K562 (cell line): ENCODE results near the gene ZNF32. TPM values are rescaled to one million over a fixed set of nuclear protein-coding genes. Genes with fewer than 3 reads are reported as not detected.
A peak's percentile ranks its signal among the peaks of the same experiment; 100 is the strongest.

Source experiments
- ATAC-seq: fragments of 200-7000 bp; cut with Tn5 transposase; 3 replicates; pipeline ENCODE4 v1.9.1; 2020; ENCODE audit warnings: moderate library complexity
- Bru-seq: library from RNA; stranded (reverse); fragments of 400-500 nt; gene quantifications from one replicate; lab custom pipeline; 2021; lab: Mats Ljungman, UMichigan
- BruChase-seq, 2 experiments: library from RNA; stranded (reverse); fragments of 400-500 nt; gene quantifications; one replicate each; lab custom pipeline; 2021; lab: Mats Ljungman, UMichigan
- BruUV-seq: library from RNA; stranded (reverse); fragments of 400-500 nt; replicated peaks from 2 replicates; lab custom pipeline; 2021; lab: Mats Ljungman, UMichigan
- CTCF ChIA-PET: fragments of 300-600 bp; formaldehyde crosslinking; extraction: SDS; loops from one replicate; lab custom pipeline; 2021; ENCODE audit warnings: low intra/inter-chr PET ratio; lab: Yijun Ruan, JAX
- POLR2A ChIA-PET: fragments of 300-600, 350-650 bp; sonication (Branson Sonifier 250); formaldehyde crosslinking; extraction: SDS; loops from one replicate; lab custom pipeline; 2021; ENCODE audit warnings: antibody characterized with exemption, inconsistent platforms; lab: Yijun Ruan, JAX
- DNase-seq, 4 experiments: peaks; one replicate each; pipeline versions ENCODE4 v3.0.0 to v3.0.0-alpha.2; 2011 to 2018; ENCODE audit warnings: low spot score in 3 of 4, mixed read lengths in 3 of 4; ENCODE audit errors: extremely low read depth in 1 of 4
- FAIRE-seq: peaks from 2 replicates; lab custom pipeline; 2011; peaks lifted over from hg19 to GRCh38; lab: Jason Lieb, UNC
- H2AFZ ChIP-seq: 2 replicates; pipeline ENCODE4 v1.6.0; 2011; ENCODE audit warnings: low read depth, low read length, control low read depth, inconsistent platforms
- H3K27ac ChIP-seq: fragments of 200-600 bp; 3 replicates; pipeline ENCODE4 v1.8.0; 2011; ENCODE audit warnings: low read depth, mild to moderate bottlenecking, control low read depth, inconsistent platforms, low read length, moderate library complexity, mixed read lengths; ENCODE audit errors: extremely low read depth
- H3K27me3 ChIP-seq, 2 experiments: fragments of 300-600 bp in 1 of 2; 2 replicates in 1 of 2; 3 replicates in 1 of 2; pipeline versions ENCODE4 v1.6.0 to v1.8.0; 2011; ENCODE audit warnings: inconsistent platforms in 2 of 2, low read length in 2 of 2, mild to moderate bottlenecking in 1 of 2, mixed read lengths in 1 of 2, moderate library complexity in 1 of 2; ENCODE audit not compliant: control insufficient read depth in 2 of 2, insufficient read depth in 2 of 2
- H3K36me3 ChIP-seq: fragments of 300-600 bp; 3 replicates; pipeline ENCODE4 v1.8.0; 2011; ENCODE audit warnings: mild to moderate bottlenecking, low read length, inconsistent platforms; ENCODE audit not compliant: control insufficient read depth, insufficient read depth
- H3K4me1 ChIP-seq, 2 experiments: fragments of 200-600 bp in 1 of 2; replicated peaks in 1 of 2; 2 replicates in 1 of 2; 3 replicates in 1 of 2; pipeline versions ENCODE4 v1.5.1 to v1.8.0; 2011; ENCODE audit warnings: inconsistent platforms in 2 of 2, low read length in 2 of 2, mild to moderate bottlenecking in 1 of 2, mixed read lengths in 1 of 2, moderate library complexity in 1 of 2; ENCODE audit not compliant: control insufficient read depth in 2 of 2, insufficient read depth in 2 of 2
- H3K4me2 ChIP-seq: 2 replicates; pipeline ENCODE4 v1.6.1; 2011; ENCODE audit warnings: low read length, control low read depth, inconsistent platforms, mixed read lengths; ENCODE audit not compliant: insufficient read depth
- H3K4me3 ChIP-seq: fragments of 200-600 bp; sonication (generic), shearing (Covaris generic); 2 replicates; pipeline ENCODE4 v1.5.1; 2016; ENCODE audit warnings: control low read depth, inconsistent platforms
- H3K79me2 ChIP-seq: fragments of 200-600 bp; 3 replicates; pipeline ENCODE4 v1.8.0; 2011; ENCODE audit warnings: low read length, inconsistent platforms; ENCODE audit not compliant: control insufficient read depth, insufficient read depth
- H3K9ac ChIP-seq, 2 experiments: 2 replicates each; pipeline versions ENCODE4 v1.6.0 to v1.6.1; 2011; ENCODE audit warnings: low read depth in 2 of 2, low read length in 2 of 2, control low read depth in 1 of 2, inconsistent platforms in 1 of 2, mild to moderate bottlenecking in 1 of 2, mixed read lengths in 1 of 2; ENCODE audit not compliant: insufficient read depth in 1 of 2
- H3K9me1 ChIP-seq: one replicate; pipeline ENCODE4 v1.6.0; 2011; ENCODE audit warnings: inconsistent platforms, mild to moderate bottlenecking, low read length, moderate library complexity; ENCODE audit not compliant: control insufficient read depth, insufficient read depth
- H3K9me3 ChIP-seq: replicated peaks from 2 replicates; pipeline ENCODE4 v1.5.1; 2011; ENCODE audit warnings: low read depth, low read length, inconsistent platforms; ENCODE audit not compliant: control insufficient read depth, insufficient read depth
- H4K20me1 ChIP-seq: replicated peaks from 2 replicates; pipeline ENCODE4 v1.6.1; 2011; ENCODE audit warnings: low read length, inconsistent platforms, mixed read lengths; ENCODE audit not compliant: control insufficient read depth, insufficient read depth
- ATF1 ChIP-seq, 2 experiments: fragments of 450-650 bp in 1 of 2; IDR thresholded peaks; 2 replicates each; pipeline ENCODE4 v1.6.1; 2016; ENCODE audit warnings: missing compliant biosample characterization in 1 of 2, missing genetic modification characterization in 1 of 2
- KDM5B ChIP-seq: fragments of 200-600 bp; sonication (generic); IDR thresholded peaks from 2 replicates; pipeline ENCODE4 v1.6.1; 2012; ENCODE audit warnings: low read depth, mild to moderate bottlenecking, moderate library complexity, low read length, control low read depth, inconsistent platforms; ENCODE audit not compliant: insufficient replicate concordance
- MYBL2 ChIP-seq, 2 experiments: fragments of 450-650 bp in 1 of 2; sonication (generic) in 1 of 2; formaldehyde crosslinking in 1 of 2; IDR thresholded peaks; 2 replicates each; pipeline versions ENCODE4 v1.6.1 to v1.8.1; 2017 to 2022; ENCODE audit warnings: borderline replicate concordance in 1 of 2, inconsistent platforms in 1 of 2, low read depth in 1 of 2, mild to moderate bottlenecking in 1 of 2, missing genetic modification reagents in 1 of 2, moderate library complexity in 1 of 2
- TRIM25 ChIP-seq: fragments of 450-650 bp; IDR thresholded peaks from 2 replicates; pipeline ENCODE4 v1.7.0; 2016; ENCODE audit warnings: borderline replicate concordance
- ZNF324 ChIP-seq: fragments of 250-450 bp; sonication (Bioruptor Pico); IDR thresholded peaks from 2 replicates; pipeline ENCODE4 v1.4.0; 2020; ENCODE audit warnings: mild to moderate bottlenecking
- ZNF518B ChIP-seq: fragments of 250-450 bp; sonication (Bioruptor Pico); IDR thresholded peaks from 2 replicates; pipeline ENCODE4 v1.5.0; 2021; ENCODE audit warnings: mild to moderate bottlenecking, moderate library complexity
- ZNF766 ChIP-seq: fragments of 200-800 bp; sonication (Bioruptor generic); conservative IDR thresholded peaks from 2 replicates; pipeline ENCODE4 v1.6.1; 2016; ENCODE audit warnings: missing genetic modification characterization, missing compliant biosample characterization
- ZNF830 ChIP-seq: fragments of 250-450 bp; sonication (Bioruptor Pico); IDR thresholded peaks from 2 replicates; pipeline ENCODE4 v1.5.0; 2021; ENCODE audit warnings: mild to moderate bottlenecking
- WGBS: fragments of 100-300 bp; shearing (Covaris generic); methylation state at CpG from one replicate; pipeline ENCODE4 v1.1.6; 2016; ENCODE audit warnings: low coverage, mixed read lengths; ENCODE audit not compliant: insufficient coverage; ENCODE audit errors: missing lambda C conversion rate; 5-methylcytosine and 5-hydroxymethylcytosine counted together
- in situ Hi-C: fragments of 300-500 bp; cut with MboI; formaldehyde crosslinking; loops from 4 replicates; pipeline ENCODE4 v1.15.0; 2018; ENCODE audit warnings: inconsistent platforms, mixed read lengths
- intact Hi-C: fragments of 100-400 bp; cut with micrococcal nuclease; formaldehyde crosslinking; loops from 2 replicates; pipeline ENCODE4 v1.14.2; 2022
- long read RNA-seq, 3 experiments: library from polyadenylated mRNA in 2 of 3; library from RNA in 1 of 3; unstranded in 2 of 3; stranded (forward) in 1 of 3; transcript quantifications; one replicate each; pipeline ENCODE4 v2.0.0, GENCODE V29; 2019 to 2022
- polyA minus RNA-seq, 3 experiments: library from RNA; depleted of rRNA, polyadenylated mRNA; stranded (reverse); fragments of >200 nt; gene quantifications; 2 replicates each; pipeline ENCODE4 v1.2.3, GENCODE V29; 2011
- polyA plus RNA-seq, 8 experiments: library from polyadenylated mRNA; depleted of rRNA in 4 of 8; stranded (reverse) in 5 of 8; unstranded in 3 of 8; fragments of >200 nt; fragmentation: Nextera tagmentation in 2 of 8; fragmentation: Illumina TruSeq in 1 of 8; extraction: Ambion mirVana in 2 of 8; extraction: Trizol in 1 of 8; gene quantifications; 2 replicates each; pipeline versions ENCODE4 v1.2.1 to v1.2.3, GENCODE V29; 2011 to 2014; ENCODE audit warnings: inconsistent platforms in 1 of 8, missing spikeins in 1 of 8
- total RNA-seq, 7 experiments: library from RNA; depleted of rRNA in 6 of 7; stranded (reverse); fragments of >200 nt in 6 of 7; fragmentation: Illumina TruSeq in 2 of 7; extraction: Trizol in 2 of 7; gene quantifications; 2 replicates each; pipeline versions ENCODE4 v1.2.1 to v1.2.3, GENCODE V29; 2011 to 2021; ENCODE audit warnings: low replicate concordance in 1 of 7

ZNF32 gene
- 14.9 and 16.7 TPM in 2 replicates for total RNA-seq (2011; cell fraction: chromatin; rRNA removed; ENCODE audit: low replicate concordance)
- total RNA-seq (2011; cell fraction: nucleolus; rRNA removed) = 14.5 and 19.6 TPM in 2 replicates
- total RNA-seq (2011; cell fraction: nucleoplasm; rRNA removed) = 14.4 and 19.2 TPM in 2 replicates
- total RNA-seq (2014; rRNA removed) (17.3 and 19.8 TPM in 2 replicates), total RNA-seq (2014; rRNA removed; fragmentation: Illumina TruSeq; extraction: Trizol) (31.8 and 34.7 TPM in 2 replicates), total RNA-seq (2015; rRNA removed; fragmentation: Illumina TruSeq; extraction: Trizol) (21.4 and 22.3 TPM in 2 replicates), total RNA-seq (2021) (20.3 and 22.3 TPM in 2 replicates), polyA plus RNA-seq (2011; rRNA removed) (40.5 and 57.0 TPM in 2 replicates), polyA plus RNA-seq (2014; fragmentation: Illumina TruSeq; extraction: Trizol) (29.5 and 30.7 TPM in 2 replicates), polyA plus RNA-seq (2014; fragmentation: Nextera tagmentation; extraction: Ambion mirVana) (10 to 100 TPM; 18.3 to 26.3 TPM), polyA plus RNA-seq (2014; rRNA removed) (28.4 TPM in 2 replicates), polyA minus RNA-seq (2011; rRNA and poly(A)+ RNA removed) (25.2 and 28.4 TPM in 2 replicates), Bru-seq, nascent RNA (percentile 73 among the genes with signal in this experiment), BruChase-seq, experiment 1, labeled RNA remaining after a 2-hour chase (percentile 66 among the genes with signal in this experiment), BruChase-seq, experiment 2, labeled RNA remaining after a 6-hour chase (percentile 66 among the genes with signal in this experiment)
- 14.8 and 19.1 TPM in 2 replicates for polyA plus RNA-seq (2011; cell fraction: cytosol; rRNA removed)
- polyA plus RNA-seq (2011; cell fraction: nucleus; rRNA removed) = 25.6 and 26.6 TPM in 2 replicates
- polyA plus RNA-seq (2012) = 19.9 and 24.6 TPM in 2 replicates
- 4.7 and 5.0 TPM in 2 replicates for polyA minus RNA-seq (2011; cell fraction: cytosol; rRNA and poly(A)+ RNA removed)
- polyA minus RNA-seq (2011; cell fraction: nucleus; rRNA and poly(A)+ RNA removed) = 6.2 and 17.2 TPM in 2 replicates
- long read RNA-seq, experiment 1, transcript ZNF32-201 (3 exons, 1,137 nt) = major isoform, 16 of 33 reads
- long read RNA-seq, experiment 1, partial matches to known transcripts = 3 of 33 reads
- long read RNA-seq, experiment 1, other reads (novel, unspliced or antisense) = 13 of 33 reads
- long read RNA-seq, experiment 2, transcript ZNF32-201 (3 exons, 1,137 nt) = major isoform, 18 of 36 reads
- long read RNA-seq, experiment 2, partial matches to known transcripts = 5 of 36 reads
- long read RNA-seq, experiment 2, other reads (novel, unspliced or antisense) = 12 of 36 reads
- long read RNA-seq, experiment 3, transcript ZNF32-201 (3 exons, 1,137 nt) = minor isoform, 5 of 17 reads
- long read RNA-seq, experiment 3, transcript ZNF32-202 (3 exons, 1,201 nt) = major isoform, 6 of 17 reads
- long read RNA-seq, experiment 3, partial matches to known transcripts = 1 of 17 reads
- long read RNA-seq, experiment 3, other reads (novel, unspliced or antisense) = 5 of 17 reads

GRCh38 chr10:43648398-43649184 is at the start of gene ZNF32:
ZNF32 (minus strand) TSS chr10:43648881; CDS start chr10:43646133, 2,748 bp downstream.
- Histone ChIP-seq H3K9me3 (peaks cover 21% of the 10 kb centered on the region), H3K27ac (peak within 1 kb of the TSS; percentile 70), H3K4me2 (peak within 1 kb of the TSS; percentile 90), H3K4me1 (peaks cover 4 to 12% of the 10 kb centered on the region in 2 experiments; a peak in 4 of 5 replicates), H3K9me1 (no peaks in the 10 kb centered on the region), H4K20me1 (no peaks in the 10 kb centered on the region), H3K79me2 (no peaks in the 10 kb centered on the region), H3K4me3 (peak within 1 kb of the TSS; percentile 63), H3K9ac (peak within 1 kb of the TSS; percentile 74 to 94), H3K27me3 (no peaks in the 10 kb centered on the region), H2AFZ (peak within 1 kb of the TSS; percentile 98), H3K36me3 (peaks cover 25% of the 10 kb centered on the region)
- WGBS = under 1% methylated on average over 49 of the region's 90 CpGs
- ChIA-PET CTCF (no interaction called here), POLR2A (interaction anchor here (0.6 to 1.0 kb wide), 5 partner anchors 10 to 352 kb away, joined by 3 to 4 read pairs (median 3); no protein-coding TSS in a partner anchor)
- FAIRE-seq (peak; percentile 70), ATAC-seq (peak; percentile 99), DNase-seq (peak; percentile 92 to 94 (median 92))
- no TSS peak for BruUV-seq
- in situ Hi-C loops (no loop called here), intact Hi-C loops (loop anchor here (5.0 kb wide), 1 partner anchor 76 kb away; the partner anchor contains the start of gene ZNF239)
- TF ChIP-seq ZNF518B (CRISPR knock-in tag) (no peak), TRIM25 (no peak), ZNF830 (CRISPR knock-in tag) (no peak), ATF1 (CRISPR knock-in tag; IDR thresholded peaks at IDR 0.05) (no peak), ATF1 (tag; IDR thresholded peaks at IDR 0.05) (peak; percentile 65), MYBL2 (IDR thresholded peaks at IDR 0.05; ENCODE audit: low read depth) (no peak), MYBL2 (CRISPR knock-in tag; IDR thresholded peaks at IDR 0.05; ENCODE audit: borderline replicate concordance) (no peak), ZNF766 (CRISPR knock-in tag) (peak; percentile 96), ZNF324 (CRISPR knock-in tag) (no peak), KDM5B (peak; percentile 42)
